Cardiac fibroblast (primary cell): ENCODE results near the gene PRPF31.

ENCODE experiments used
- DNase-seq, 2 donors: peaks; one replicate each; pipeline versions ENCODE4 v3.0.0 to v3.0.0-alpha.2; 2010; ENCODE audit warnings: low read depth in 2 of 2
- H3K4me3 ChIP-seq, 2 donors: replicated peaks in 1 of 2; 1 replicate in 1 of 2; 2 replicates in 1 of 2; pipeline ENCODE4 v1.5.1; 2011; ENCODE audit warnings: low read depth in 2 of 2, low read length in 2 of 2, mild to moderate bottlenecking in 2 of 2, moderate library complexity in 1 of 2
- CTCF ChIP-seq: IDR thresholded peaks from one replicate; pipeline ENCODE4 v1.5.1; 2011; ENCODE audit warnings: low read depth, mild to moderate bottlenecking, low read length, inconsistent platforms

Gene PRPF31

DNA sequence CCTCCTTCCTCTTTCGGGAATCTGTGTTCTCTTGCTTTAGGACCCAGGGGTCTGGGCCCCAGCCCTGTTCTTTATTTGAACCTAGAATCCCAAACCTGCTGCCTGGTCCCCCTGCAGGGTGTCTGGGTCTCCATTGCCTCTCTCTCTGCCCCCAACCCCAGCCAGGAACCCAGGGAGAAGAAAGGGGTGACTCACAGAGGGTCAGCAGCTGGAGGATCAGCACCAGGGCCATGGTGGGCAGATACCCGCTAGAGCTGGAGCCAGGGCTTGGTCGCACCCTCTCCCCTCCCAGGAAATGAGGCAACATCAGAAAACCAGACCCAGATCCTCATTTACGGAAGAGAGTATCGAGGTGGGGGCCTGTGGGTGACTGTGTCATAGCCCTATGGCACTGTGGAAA, 15.0 kb upstream of the PRPF31 start, which contains the start of gene OSCAR:
Gene OSCAR, minus strand, starts transcription at position 243 of the 400 bp plus-strand sequence. Its CDS starts 11 bp downstream, at position 232.
- no peak for DNase-seq
- no peak for TF ChIP-seq CTCF
- no peak within 1 kb of the TSS for H3K4me3 ChIP-seq

- TF ChIP-seq CTCF = no peak
- peak; percentile 99 for DNase-seq
- H3K4me3 ChIP-seq = peak within 1 kb of the TSS; percentile 74 to 100
Observed at GRCh38 chr19:54102421-54103169, 13.0 kb upstream of the PRPF31 start, which contains the start of gene NDUFA3. Gene NDUFA3, plus strand, starts transcription at chr19:54102855. Its CDS starts 24 bp downstream, at chr19:54102879.

DNA sequence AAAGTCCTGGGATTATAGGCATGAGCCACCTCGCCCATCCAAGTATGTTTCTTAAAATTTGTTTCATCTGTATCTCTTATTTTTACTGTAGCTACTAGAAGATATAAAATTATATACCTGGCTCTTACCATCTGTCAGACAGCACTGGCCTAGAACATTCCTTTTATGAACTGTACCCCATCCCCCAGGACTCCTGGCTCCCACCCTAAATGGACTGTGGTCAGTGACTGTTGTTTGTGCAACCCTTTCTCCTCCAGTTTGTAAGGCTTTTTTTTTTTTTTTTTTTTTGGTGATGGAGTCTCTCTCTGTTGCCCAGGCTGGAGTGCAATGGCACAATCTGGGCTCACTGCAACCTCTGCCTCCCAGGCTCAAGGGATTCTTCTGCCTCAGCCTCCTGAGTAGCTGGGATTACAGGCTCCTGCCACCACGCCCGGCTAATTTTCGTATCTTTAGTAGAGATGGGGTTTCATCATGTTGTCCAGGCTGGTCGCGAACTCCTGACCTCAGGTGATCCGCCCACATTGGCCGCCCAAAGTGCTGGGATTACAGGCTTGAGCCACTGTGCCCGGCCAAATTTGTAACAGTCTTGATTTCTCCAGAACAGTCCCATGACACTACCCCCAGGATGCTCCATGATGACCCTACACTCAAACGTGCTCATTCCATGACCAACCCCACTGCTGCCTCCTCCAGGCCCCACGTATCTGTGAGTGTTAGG, 10.4 kb upstream of the PRPF31 start:
- no peak for DNase-seq
- no peak for TF ChIP-seq CTCF
- H3K4me3 ChIP-seq = no peak overlapping the region

DNA sequence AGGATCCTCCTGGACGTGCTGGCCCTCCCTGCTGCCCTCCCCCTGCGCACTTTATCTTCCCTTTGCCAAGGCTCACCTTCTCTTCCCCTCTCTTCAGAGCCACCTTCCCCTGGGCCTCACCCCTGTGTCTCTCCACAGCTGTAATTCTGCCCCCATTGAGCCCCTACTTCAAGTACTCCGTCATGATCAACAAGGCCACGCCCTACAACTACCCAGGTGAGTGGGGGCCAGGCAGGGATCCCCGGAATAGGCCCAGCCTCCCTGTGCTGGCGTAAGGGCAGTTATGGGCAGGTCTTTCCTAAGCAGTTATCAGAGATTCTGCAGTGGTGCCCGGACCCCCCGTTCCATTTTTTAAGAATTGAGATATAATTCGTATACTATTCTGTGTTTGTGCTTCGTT, 9.8 kb upstream of the PRPF31 start:
- no peak for DNase-seq
- no peak for TF ChIP-seq CTCF
- no peak overlapping the region for H3K4me3 ChIP-seq

DNA sequence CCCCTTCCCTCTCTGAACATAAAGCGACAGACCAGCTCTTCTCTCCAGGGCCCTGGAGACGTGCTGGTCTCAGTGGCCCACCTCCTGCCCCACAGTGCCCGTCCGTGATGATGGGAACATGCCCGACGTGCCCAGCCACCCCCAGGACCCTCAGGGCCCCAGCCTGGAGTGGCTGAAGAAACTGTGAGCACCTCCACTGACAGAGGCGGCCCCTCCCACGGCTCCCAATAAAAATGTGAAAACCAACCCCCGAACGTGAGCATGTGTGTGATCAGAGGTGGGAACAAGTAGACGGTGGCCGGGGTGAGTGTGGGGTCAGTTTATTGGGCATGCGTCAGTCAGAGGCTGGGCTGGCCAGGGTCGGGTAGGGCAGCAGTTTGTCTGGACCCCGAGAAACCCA, 8.8 kb upstream of the PRPF31 start:
- DNase-seq = no peak
- H3K4me3 ChIP-seq = no peak overlapping the region
- TF ChIP-seq CTCF = no peak

DNA sequence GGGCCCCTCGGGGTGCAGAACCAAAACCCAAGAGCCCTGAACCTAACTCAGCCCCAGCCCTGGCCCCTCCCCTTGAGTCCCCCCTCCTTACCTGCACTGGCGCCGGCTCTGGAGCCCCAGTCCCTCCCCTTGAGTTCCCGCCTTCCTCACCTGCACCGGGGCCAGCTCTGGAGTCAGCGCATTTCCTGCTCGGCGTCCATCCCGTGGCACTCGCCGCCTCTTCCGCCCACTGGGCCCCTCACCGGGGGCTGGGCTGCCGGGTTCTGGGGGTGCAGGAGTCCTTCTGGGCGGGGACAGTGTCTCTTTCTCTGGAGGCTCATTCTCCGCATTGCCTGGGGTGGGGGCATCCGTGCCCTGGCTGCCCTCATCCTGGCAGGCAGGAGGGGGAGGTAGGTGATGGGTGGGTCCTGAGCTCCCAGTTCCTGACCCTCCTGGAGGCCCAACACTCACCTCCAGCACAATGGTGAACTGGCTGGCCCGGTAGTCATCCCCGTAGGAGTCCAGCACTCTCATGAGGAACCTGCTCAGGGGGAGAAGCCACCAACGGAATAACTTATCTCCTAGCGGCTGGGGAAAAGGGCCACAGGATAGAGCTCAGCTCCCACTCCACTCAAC, 7.6 kb upstream of the PRPF31 start:
- no peak for DNase-seq
- no peak for TF ChIP-seq CTCF
- H3K4me3 ChIP-seq = no peak overlapping the region
